HFF-Myc (cell line): ENCODE results near the gene DDX28.
"Not testable (repeated sequence)": the region's sequence is repeated elsewhere in the genome, so short reads cannot be mapped to it uniquely, and the experiment has no call there.

Experiments
- DNase-seq: peaks from one replicate; pipeline ENCODE4 v3.0.0-alpha.2; 2011; ENCODE audit warnings: low read depth; ENCODE audit errors: extremely low read depth
- H3K4me3 ChIP-seq: replicated peaks from 2 replicates; pipeline ENCODE4 v1.5.1; 2011; ENCODE audit warnings: low read depth, mild to moderate bottlenecking, control low read depth, low read length
- CTCF ChIP-seq: IDR thresholded peaks from 2 replicates; pipeline ENCODE4 v1.5.1; 2012; ENCODE audit warnings: mild to moderate bottlenecking, low read depth, low read length, control low read depth; ENCODE audit errors: missing control alignments

Gene DDX28

GRCh38 chr16:68021490-68021889, 1.5 kb downstream of the DDX28 start:
- TF ChIP-seq CTCF = no peak
- no peak for DNase-seq
- peak overlapping the region; percentile 99 for H3K4me3 ChIP-seq

GRCh38 chr16:68019167-68019680, 3.8 kb downstream of the DDX28 start:
- no peak for TF ChIP-seq CTCF
- no peak for DNase-seq
- no peak overlapping the region for H3K4me3 ChIP-seq

DNA sequence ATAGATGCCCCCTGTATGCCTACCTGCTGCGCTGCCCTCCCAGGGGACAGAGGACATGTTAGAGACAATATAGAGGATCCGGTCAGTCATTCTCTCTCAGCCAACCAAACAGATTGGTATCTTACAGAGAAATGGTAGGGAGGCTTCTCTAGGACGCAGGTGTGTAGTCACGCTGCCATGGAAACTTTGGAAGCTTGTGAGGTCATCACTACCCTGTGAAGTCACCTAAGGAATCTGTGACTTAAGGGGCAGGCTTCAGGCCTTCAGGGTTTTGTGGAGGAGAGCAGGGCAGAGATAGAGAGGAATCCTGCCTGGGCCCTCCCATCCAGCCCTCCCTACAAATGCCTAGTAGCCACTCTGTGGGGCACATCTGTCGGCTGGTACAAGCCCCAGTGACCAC, 7.4 kb downstream of the DDX28 start, which contains the start of gene DPEP2NB:
Gene DPEP2NB (minus strand): TSS at position 231 of the 400 bp plus-strand sequence. CDS start 141 bp downstream, at position 90.
- no peak for DNase-seq
- H3K4me3 ChIP-seq = no peak within 1 kb of the TSS
- TF ChIP-seq CTCF = no peak

GRCh38 chr16:68013440-68013839, 9.6 kb downstream of the DDX28 start:
- H3K4me3 ChIP-seq = no peak overlapping the region
- DNase-seq = no peak
- no peak for TF ChIP-seq CTCF

GRCh38 chr16:68009872-68010271, 13.2 kb downstream of the DDX28 start:
- H3K4me3 ChIP-seq, DNase-seq: not testable (repeated sequence)

- H3K4me3 ChIP-seq = no peak overlapping the region
- TF ChIP-seq CTCF = no peak
- DNase-seq = no peak
These were observed 13.8 kb downstream of the DDX28 start for GRCh38 chr16:68009157-68009735.

DNA sequence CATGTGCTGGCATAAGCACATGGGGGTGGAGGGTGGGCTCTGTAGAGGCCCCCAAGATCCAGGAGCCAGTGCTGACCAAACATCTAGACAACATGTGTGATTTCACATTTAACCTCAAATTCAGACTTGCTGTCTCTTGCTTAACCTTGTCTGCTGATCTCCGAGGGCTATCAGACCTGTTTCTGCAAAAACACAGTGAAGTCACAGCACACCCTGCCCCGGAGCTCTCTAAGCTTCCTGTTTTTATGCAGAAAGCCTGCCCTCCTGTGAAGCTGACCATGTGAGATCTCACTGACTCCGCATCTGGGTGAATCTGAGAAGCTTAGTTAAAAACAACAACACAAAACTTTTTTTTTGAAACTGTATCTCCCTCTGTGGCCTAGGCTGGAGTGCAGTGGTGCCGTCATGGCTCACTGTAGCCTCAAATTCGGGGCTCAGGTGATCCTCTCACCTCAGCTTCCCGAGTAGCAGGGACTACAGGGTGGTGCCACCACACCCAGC, 17.2 kb downstream of the DDX28 start:
- no peak for TF ChIP-seq CTCF
- DNase-seq = no peak

More for the DNA sequence above, 17.2 kb downstream of the DDX28 start:
- H3K4me3 ChIP-seq = no peak overlapping the region
